ENCODE data around the gene SEC14L1.
"Not testable (repeated sequence)": the region's sequence is repeated elsewhere in the genome, so short reads cannot be mapped to it uniquely, and the experiment has no call there.

The SEC14L1 gene

GRCh38 chr17:77246110-77247047 lies 105.6 kb downstream of the SEC14L1 start:
- no peak for DNase-seq

- DNase-seq: peak; percentile 90
Observed at GRCh38 chr17:77247048-77247541, 106.3 kb downstream of the SEC14L1 start.

DNA sequence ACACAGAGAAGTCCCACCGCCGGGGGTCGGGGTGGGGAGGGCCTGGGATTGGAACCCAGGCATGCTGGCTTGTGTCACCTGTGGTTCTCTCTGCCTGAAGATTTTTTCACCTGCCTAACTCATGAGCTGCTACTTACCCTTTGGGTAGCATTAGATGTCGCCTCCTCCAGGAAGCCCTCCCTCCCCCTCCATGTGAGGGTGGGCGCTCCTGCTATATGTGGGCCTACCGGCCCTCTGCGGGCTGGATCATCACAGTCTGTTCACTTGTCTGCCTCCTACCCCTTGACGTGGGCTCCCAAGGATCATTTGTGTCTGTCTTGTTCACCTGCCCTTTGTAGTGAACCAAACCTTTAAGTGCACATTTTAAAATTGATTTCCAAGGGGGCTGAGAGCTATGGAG lies 106.8 kb downstream of the SEC14L1 start:
- DNase-seq: no peak

- DNase-seq: no peak
Observed at GRCh38 chr17:77248216-77249114, 107.7 kb downstream of the SEC14L1 start.

GRCh38 chr17:77251622-77252183 lies 110.9 kb downstream of the SEC14L1 start:
- no peak for DNase-seq

DNA sequence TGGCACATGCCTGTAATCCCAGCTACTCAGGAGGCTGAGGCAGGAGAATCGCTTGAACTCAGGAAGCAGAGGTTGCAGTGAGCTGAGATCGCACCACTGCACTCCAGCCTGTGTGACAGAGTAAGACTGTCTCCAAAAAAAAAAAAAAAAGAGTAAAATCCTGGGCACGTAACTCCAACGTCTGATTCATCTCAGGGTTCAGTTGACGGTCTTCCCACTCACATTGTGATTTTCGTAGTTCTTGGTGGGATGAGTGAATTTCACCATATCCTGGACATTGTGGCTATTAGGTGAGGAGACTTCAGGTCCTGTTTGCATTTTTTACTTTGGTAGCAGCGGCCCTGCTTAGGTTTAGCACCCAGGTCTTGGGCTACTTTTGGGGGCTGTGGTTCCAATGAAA lies 111.5 kb downstream of the SEC14L1 start:
- not testable (repeated sequence) for DNase-seq

- no peak for DNase-seq
Observed at GRCh38 chr17:77253611-77254051, 112.9 kb downstream of the SEC14L1 start.

GRCh38 chr17:77254951-77255825 lies 114.4 kb downstream of the SEC14L1 start:
- peak; percentile 55 for DNase-seq

- DNase-seq: not testable (repeated sequence)
Observed at GRCh38 chr17:77255970-77256369, 115.2 kb downstream of the SEC14L1 start.

DNA sequence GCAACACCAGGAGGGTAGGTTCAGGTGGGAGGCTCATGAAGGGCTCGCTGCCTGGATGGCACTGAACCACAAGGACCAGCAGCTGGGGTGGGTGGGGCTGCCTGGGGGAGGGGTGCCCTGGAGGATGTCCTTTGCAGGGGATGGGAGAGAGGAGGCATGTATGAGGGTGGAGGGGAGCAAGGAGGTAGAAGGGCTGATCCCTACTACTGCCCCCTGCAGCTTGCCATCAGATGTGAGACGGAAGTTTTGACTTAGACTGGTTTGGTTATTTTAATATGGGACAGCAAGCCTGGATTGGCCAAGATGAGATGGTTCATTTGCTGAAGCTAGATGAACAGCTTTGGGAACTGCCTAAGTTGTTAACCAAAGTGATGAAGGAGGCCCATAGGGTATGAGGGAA lies 115.9 kb downstream of the SEC14L1 start:
- peak; percentile 12 for DNase-seq

GRCh38 chr17:77257169-77257568 lies 116.4 kb downstream of the SEC14L1 start:
- DNase-seq: no peak

DNA sequence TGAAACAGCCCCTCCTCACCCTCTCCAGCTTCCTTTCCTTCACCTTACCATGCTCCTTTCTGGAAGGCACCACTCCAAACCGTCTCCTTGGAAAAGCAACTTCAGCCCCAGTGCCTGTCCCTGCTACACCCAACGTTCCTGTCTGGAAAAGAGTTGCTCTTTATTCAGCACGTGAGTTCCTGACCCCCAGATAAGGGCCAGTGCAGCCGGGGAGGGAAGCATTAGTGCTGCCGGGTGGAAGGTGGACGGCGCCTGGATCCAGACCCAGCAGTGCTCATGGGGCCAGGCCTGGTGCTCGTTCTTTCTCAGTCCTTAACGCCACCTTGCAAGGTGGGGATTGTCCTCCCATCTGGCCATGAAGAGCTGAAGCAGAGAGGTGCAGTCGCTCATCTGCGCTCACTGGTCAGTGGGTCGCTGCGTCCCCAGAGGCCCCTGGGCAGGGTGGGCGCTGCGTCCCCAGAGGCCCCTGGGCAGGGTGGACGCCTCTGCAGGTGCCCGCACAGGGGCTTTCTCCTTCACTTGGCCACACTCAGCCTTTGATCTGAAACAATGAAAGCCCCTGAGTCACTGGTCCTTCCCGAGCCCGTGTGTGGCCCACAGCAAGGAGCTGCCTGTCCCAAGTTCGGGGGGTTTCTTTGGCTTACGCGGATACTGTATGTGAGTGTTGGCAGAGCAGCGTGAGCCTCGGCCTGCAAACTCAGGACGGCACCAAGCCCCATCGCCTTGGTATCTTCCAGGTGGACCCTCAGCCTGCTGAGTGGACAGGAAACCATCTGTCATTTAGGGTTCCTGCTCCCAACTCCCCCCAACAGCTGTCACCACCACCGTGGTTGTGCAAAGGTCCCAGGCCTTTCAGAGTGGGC lies 117.1 kb downstream of the SEC14L1 start:
- no peak for DNase-seq

GRCh38 chr17:77258638-77259037 lies 117.9 kb downstream of the SEC14L1 start:
- no peak for DNase-seq

GRCh38 chr17:77264617-77265230 lies 124.0 kb downstream of the SEC14L1 start:
- DNase-seq: peak; percentile 79

DNA sequence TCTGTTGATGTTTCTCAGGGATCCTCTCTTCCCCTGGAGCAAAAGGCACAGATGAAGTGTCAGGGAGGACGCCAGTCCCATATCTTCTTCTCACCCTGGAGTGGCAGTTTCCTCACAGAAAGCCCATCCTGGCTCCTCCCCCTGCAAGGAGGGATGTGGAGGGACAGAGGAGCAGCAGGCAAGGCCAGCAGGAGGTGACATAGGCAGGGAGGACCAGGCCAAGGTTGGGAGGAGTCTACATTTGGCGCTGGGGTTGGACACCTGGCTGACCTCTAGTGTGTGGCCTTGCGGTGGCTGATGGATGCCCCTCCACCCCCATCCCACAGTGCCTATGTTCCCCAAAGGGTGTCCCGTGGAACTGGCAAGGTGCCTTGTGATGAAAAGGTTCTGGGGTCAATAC lies 125.4 kb downstream of the SEC14L1 start:
- no peak for DNase-seq

Data from NCI-H345 (cell line).